Fibroblast of skin of left quadriceps (primary cell): ENCODE data around the gene ZSCAN10.

Experiments used
- DNase-seq, 2 experiments: peaks; one replicate each; pipeline ENCODE4 v3.0.0-alpha.2; 2013; ENCODE audit warnings: low read depth in 2 of 2

Gene ZSCAN10

GRCh38 chr16:3046641-3047386 lies 52.3 kb downstream of the ZSCAN10 start:
- DNase-seq, result no peak

GRCh38 chr16:3045758-3046640 lies 53.1 kb downstream of the ZSCAN10 start, which contains the start of gene MMP25:
Gene MMP25, plus strand, starts transcription at chr16:3046561. Its CDS starts 357 bp downstream, at chr16:3046918.
- DNase-seq, result no peak

GRCh38 chr16:3044708-3045107 lies 54.4 kb downstream of the ZSCAN10 start:
- no peak for DNase-seq

- DNase-seq, result no peak
These were observed 56.7 kb downstream of the ZSCAN10 start for GRCh38 chr16:3042376-3042775.

- no peak for DNase-seq
These were observed 60.2 kb downstream of the ZSCAN10 start for GRCh38 chr16:3038896-3039295.
